Ovary (tissue), 9 donors: ENCODE measurements around the gene JPH4. TPM values are rescaled to one million over a fixed set of nuclear protein-coding genes. Genes with fewer than 3 reads are reported as not detected.
A peak's percentile ranks its signal among the peaks of the same experiment; 100 is the strongest.

ENCODE experiments used
- DNase-seq, 5 donors: peaks; one replicate each; pipeline ENCODE4 v3.0.0-alpha.2; 2019 to 2020
- H3K27ac ChIP-seq, 2 donors: fragments of 200-600 bp; one replicate each; pipeline versions ENCODE4 v1.5.1 to v1.8.0; 2019 to 2022
- H3K27me3 ChIP-seq: fragments of 200-600 bp; one replicate; pipeline ENCODE4 v1.8.0; 2022
- H3K36me3 ChIP-seq: fragments of 200-600 bp; sonication (generic); one replicate; pipeline ENCODE4 v1.5.1; 2019
- H3K4me1 ChIP-seq: one replicate; pipeline ENCODE4 v1.8.1; 2013; ENCODE audit warnings: mild to moderate bottlenecking, moderate library complexity; ENCODE audit not compliant: insufficient read depth
- H3K4me3 ChIP-seq: fragments of 200-600 bp; sonication (generic); one replicate; pipeline ENCODE4 v1.5.1; 2017
- H3K9me3 ChIP-seq, 2 donors: fragments of 200-600 bp in 1 of 2; sonication (generic) in 1 of 2; one replicate each; pipeline versions ENCODE4 v1.5.1 to v1.8.1; 2013 to 2019; ENCODE audit warnings: mild to moderate bottlenecking in 1 of 2, moderate library complexity in 1 of 2
- CTCF ChIP-seq, 3 donors: fragments of 450-650 bp in 2 of 3; fragments of 200-600 bp in 1 of 3; IDR thresholded peaks; one replicate each; pipeline versions ENCODE4 v1.5.1 to v1.8.0; 2016 to 2022; ENCODE audit warnings: antibody characterized with exemption in 3 of 3, mild to moderate bottlenecking in 1 of 3
- EP300 ChIP-seq: sonication (generic); formaldehyde crosslinking; IDR thresholded peaks from one replicate; pipeline ENCODE4 v1.6.1; 2017; ENCODE audit warnings: antibody characterized with exemption
- POLR2A ChIP-seq: fragments of 450-650 bp; IDR thresholded peaks from one replicate; pipeline ENCODE4 v1.6.1; 2017; ENCODE audit warnings: antibody characterized with exemption, mild to moderate bottlenecking, moderate library complexity
- WGBS, 3 donors: extraction: QIAGEN DNeasy Blood & Tissue Kit in 1 of 3; methylation state at CpG; one replicate each; pipeline versions ENCODE4 v1.1.5 to v1.1.7; 2013 to 2017; 5-methylcytosine and 5-hydroxymethylcytosine counted together
- intact Hi-C, 4 donors: fragments of 100-400 bp; cut with DNase I; formaldehyde crosslinking; loops; one replicate each; pipeline versions ENCODE4 v1.11.0 to v1.15.1; 2022 to 2023
- polyA plus RNA-seq, 2 donors: library from polyadenylated mRNA; stranded (reverse); fragments of 200-250 nt in 1 of 2; fragments of 350-450 nt in 1 of 2; fragmentation: Illumina TruSeq in 1 of 2; extraction: RNeasy Lipid Tissue Mini Kit (QIAGEN cat#74804) in 1 of 2; gene quantifications; one replicate each; pipeline ENCODE4 v1.2.3, GENCODE V29; 2013 to 2014
- total RNA-seq, 7 donors: library from RNA; depleted of rRNA in 2 of 7; stranded (reverse); fragments of >200 nt in 2 of 7; fragmentation: NEBNext Ultra II Directional in 3 of 7; extraction: Animal tissue kit (Norgen Biotek cat#: 25700) in 3 of 7; gene quantifications; one replicate each; pipeline versions ENCODE4 v1.1.0 to v1.2.4, GENCODE V29; 2016 to 2023
- donor health status: DM: no; HTN: no; CAD: no; lungs with moderate emphysema.
- donor health status: DM: no; HTN: no; CAD: no.
- donor health status: Bipolar disorder and iron deficiency.
- donor health status: DM: yes; HTN: yes; CAD: no.
- donor health status: DM: no; HTN: no; CAD: no.
- donor health status: DM: yes; HTN: yes; CAD: no.

JPH4 gene
- total and polyA plus RNA-seq, 9 donors, result 7.4 to 43.5 (median 11.5) TPM

GRCh38 chr14:23563473-23564180 is 15.0 kb downstream of the JPH4 start:
- H3K4me1 ChIP-seq, result no peaks in the 10 kb centered on the region
- TF ChIP-seq EP300, result no peak
- TF ChIP-seq POLR2A, result no peak
- no peak for TF ChIP-seq CTCF (IDR thresholded peaks at IDR 0.05)
- no peaks in the 10 kb centered on the region for H3K36me3 ChIP-seq
- H3K4me3 ChIP-seq, result no peak overlapping the region
- no peaks in the 10 kb centered on the region for H3K27me3 ChIP-seq
- 61 to 76% (median 67%) methylated on average over 13 to 14 of the region's 14 CpGs for WGBS, 3 donors
- peak overlapping the region in 1 of 2 donors; percentile 49 for H3K27ac ChIP-seq
- intact Hi-C loops, result loop anchor here in 2 of 4 donors (2.0 to 10.0 kb wide), 3 partner anchors 85 to 239 kb away; partner anchors contain the start of gene PABPN1 (in 1 of the 2)
- no peaks in the 10 kb centered on the region for H3K9me3 ChIP-seq
- DNase-seq, result peak in 3 of 5 donors; percentile 35 to 45 (median 38)

GRCh38 chr14:23562822-23563472 is 15.6 kb downstream of the JPH4 start:
- Histone ChIP-seq H3K36me3 (no peaks in the 10 kb centered on the region), H3K9me3 (no peaks in the 10 kb centered on the region), H3K27me3 (no peaks in the 10 kb centered on the region), H3K27ac (peak overlapping the region in 1 of 2 donors; percentile 49), H3K4me1 (no peaks in the 10 kb centered on the region), H3K4me3 (no peak overlapping the region)
- intact Hi-C loops, result loop anchor here in 2 of 4 donors (2.0 to 10.0 kb wide), 3 partner anchors 84 to 238 kb away; partner anchors contain the start of gene PABPN1 (in 1 of the 2)
- peak; percentile 69 to 87 (median 80) for TF ChIP-seq CTCF (IDR thresholded peaks at IDR 0.05)
- no peak for TF ChIP-seq POLR2A
- TF ChIP-seq EP300, result no peak
- DNase-seq, result peak in 3 of 5 donors; percentile 57 to 61 (median 59)
- WGBS, 3 donors, result 79 to 84% (median 84%) methylated on average over 2 of the region's 2 CpGs

GRCh38 chr14:23561873-23562821 is 16.4 kb downstream of the JPH4 start:
- Histone ChIP-seq H3K36me3 (no peaks in the 10 kb centered on the region), H3K27ac (peak overlapping the region in 1 of 2 donors; percentile 49), H3K27me3 (no peaks in the 10 kb centered on the region), H3K4me3 (no peak overlapping the region), H3K9me3 (no peaks in the 10 kb centered on the region), H3K4me1 (peaks cover under 1% of the 10 kb centered on the region)
- no peak for TF ChIP-seq POLR2A
- TF ChIP-seq EP300, result no peak
- TF ChIP-seq CTCF (IDR thresholded peaks at IDR 0.05), result no peak
- DNase-seq, result peak in 1 of 5 donors; percentile 34
- intact Hi-C loops, result loop anchor here (2.0 to 10.0 kb wide), 4 partner anchors 83 to 237 kb away; partner anchors contain the start of gene PABPN1 (in 1 of the 4)
- WGBS, 3 donors, result 69 to 71% (median 69%) methylated on average over 15 of the region's 15 CpGs

- intact Hi-C loops, result loop anchor here (2.0 to 10.0 kb wide), 4 partner anchors 82 to 236 kb away; partner anchors contain the start of gene PABPN1 (in 1 of the 4)
- H3K9me3 ChIP-seq, result no peaks in the 10 kb centered on the region
- no peaks in the 10 kb centered on the region for H3K36me3 ChIP-seq
- peaks cover 6% of the 10 kb centered on the region for H3K4me1 ChIP-seq
- no peak overlapping the region for H3K27ac ChIP-seq
- WGBS, 3 donors, result 93 to 97% (median 95%) methylated on average over 2 of the region's 2 CpGs
- no peak for DNase-seq
- TF ChIP-seq EP300 (no peak), POLR2A (no peak), CTCF (IDR thresholded peaks at IDR 0.05) (no peak)
- H3K4me3 ChIP-seq, result no peak overlapping the region
- H3K27me3 ChIP-seq, result no peaks in the 10 kb centered on the region
Observed at GRCh38 chr14:23561259-23561658, 17.3 kb downstream of the JPH4 start.
